Keratinocyte (primary cell): Measurements from ENCODE around the gene NUDT9. TPM values are rescaled to one million over a fixed set of nuclear protein-coding genes. Genes with fewer than 3 reads are reported as not detected.

Experiments used
- DNase-seq: peaks from one replicate; pipeline ENCODE4 v3.0.0-alpha.2; 2011; ENCODE audit warnings: low read depth, missing footprints, low spot score
- FAIRE-seq: peaks from 2 replicates; lab custom pipeline; 2011; peaks lifted over from hg19 to GRCh38; lab: Jason Lieb, UNC
- H2AFZ ChIP-seq: 2 replicates; pipeline ENCODE4 v1.6.0; 2012; ENCODE audit warnings: low read length, control low read depth, inconsistent platforms; ENCODE audit not compliant: control insufficient read depth
- H3K27ac ChIP-seq: 2 replicates; pipeline ENCODE4 v1.5.1; 2011; ENCODE audit warnings: low read length; ENCODE audit not compliant: control insufficient read depth, insufficient read depth
- H3K27me3 ChIP-seq: 3 replicates; pipeline ENCODE4 v1.6.0; 2011; ENCODE audit warnings: low read length; ENCODE audit not compliant: control insufficient read depth, insufficient read depth; ENCODE audit errors: extremely low read depth
- H3K36me3 ChIP-seq, 2 experiments: 2 replicates in 1 of 2; 3 replicates in 1 of 2; pipeline ENCODE4 v1.5.1; 2011; ENCODE audit warnings: low read length in 2 of 2, mild to moderate bottlenecking in 1 of 2; ENCODE audit not compliant: control insufficient read depth in 2 of 2, insufficient read depth in 2 of 2; ENCODE audit errors: extremely low read depth in 1 of 2
- H3K4me1 ChIP-seq: 3 replicates; pipeline ENCODE4 v1.5.1; 2011; ENCODE audit warnings: low read length; ENCODE audit not compliant: control insufficient read depth, insufficient read depth; ENCODE audit errors: extremely low read depth
- H3K4me2 ChIP-seq: 3 replicates; pipeline ENCODE4 v1.6.0; 2011; ENCODE audit warnings: low read depth, low read length; ENCODE audit not compliant: control insufficient read depth, insufficient read depth; ENCODE audit errors: extremely low read depth
- H3K4me3 ChIP-seq, 3 experiments: fragments of 200-600 bp in 1 of 3; sonication (generic) in 1 of 3; 2 replicates in 2 of 3; 3 replicates in 1 of 3; pipeline ENCODE4 v1.5.1; 2011 to 2016; ENCODE audit warnings: low read length in 3 of 3, mild to moderate bottlenecking in 3 of 3, control low read depth in 2 of 3, inconsistent platforms in 1 of 3, low read depth in 1 of 3, mixed read lengths in 1 of 3, mixed run types in 1 of 3, moderate library complexity in 1 of 3; ENCODE audit not compliant: control insufficient read depth in 2 of 3, insufficient read depth in 2 of 3; ENCODE audit errors: extremely low read depth in 1 of 3
- H3K79me2 ChIP-seq: 2 replicates; pipeline ENCODE4 v1.6.0; 2012; ENCODE audit warnings: low read length; ENCODE audit not compliant: control insufficient read depth, insufficient read depth
- H3K9ac ChIP-seq: 3 replicates; pipeline ENCODE4 v1.6.0; 2011; ENCODE audit warnings: low read length; ENCODE audit not compliant: control insufficient read depth, insufficient read depth; ENCODE audit errors: extremely low read depth
- H3K9me1 ChIP-seq: 3 replicates; pipeline ENCODE4 v1.6.0; 2011; ENCODE audit warnings: low read length; ENCODE audit not compliant: control insufficient read depth, insufficient read depth; ENCODE audit errors: extremely low read depth
- H3K9me3 ChIP-seq: 2 replicates; pipeline ENCODE4 v1.5.1; 2012; ENCODE audit warnings: low read depth, low read length; ENCODE audit not compliant: control insufficient read depth
- H4K20me1 ChIP-seq: 3 replicates; pipeline ENCODE4 v1.6.0; 2011; ENCODE audit warnings: low read length; ENCODE audit not compliant: control insufficient read depth, insufficient read depth; ENCODE audit errors: extremely low read depth
- EZH2 ChIP-seq: IDR thresholded peaks from one replicate; pipeline ENCODE4 v1.6.1; 2012; ENCODE audit warnings: inconsistent platforms, mild to moderate bottlenecking, low read length, moderate library complexity
- dilution Hi-C: fragments of 300-500 bp; cut with MboI; formaldehyde crosslinking; loops from one replicate; pipeline ENCODE4 v1.7.0; 2020; ENCODE audit warnings: low sequenced_read_pairs; ENCODE audit not compliant: extremely low pct_ligation_motif_present
- polyA plus RNA-seq, 5 experiments: library from polyadenylated mRNA; depleted of rRNA in 3 of 5; stranded (reverse) in 3 of 5; stranded (forward) in 1 of 5; unstranded in 1 of 5; fragments of >200 nt; gene quantifications; 1 replicate in 1 of 5; 2 replicates in 3 of 5; 3 replicates in 1 of 5; pipeline versions ENCODE4 v1.2.1 to v1.2.3, GENCODE V29; 2011 to 2012; ENCODE audit warnings: missing spikeins in 2 of 5, low read depth in 1 of 5, low replicate concordance in 1 of 5
- TF ChIP-seq, protein P1 (sequence below), 3 experiments: IDR thresholded peaks in 1 of 3; conservative IDR thresholded peaks in 1 of 3; optimal IDR thresholded peaks in 1 of 3; 2 replicates in 2 of 3; 3 replicates in 1 of 3; pipeline versions ENCODE3 to v1.5.1; 2011; ENCODE audit warnings: low read length in 3 of 3, mild to moderate bottlenecking in 3 of 3, moderate library complexity in 2 of 3, control low read depth in 1 of 3, inconsistent platforms in 1 of 3; ENCODE audit not compliant: insufficient read depth in 2 of 3; ENCODE audit errors: extremely low read depth in 1 of 3

The NUDT9 gene
- polyA plus RNA-seq, 1 donor (not counting 4 experiments of a cell fraction or from before 2014, with no cell fraction given): 28.5 TPM

DNA sequence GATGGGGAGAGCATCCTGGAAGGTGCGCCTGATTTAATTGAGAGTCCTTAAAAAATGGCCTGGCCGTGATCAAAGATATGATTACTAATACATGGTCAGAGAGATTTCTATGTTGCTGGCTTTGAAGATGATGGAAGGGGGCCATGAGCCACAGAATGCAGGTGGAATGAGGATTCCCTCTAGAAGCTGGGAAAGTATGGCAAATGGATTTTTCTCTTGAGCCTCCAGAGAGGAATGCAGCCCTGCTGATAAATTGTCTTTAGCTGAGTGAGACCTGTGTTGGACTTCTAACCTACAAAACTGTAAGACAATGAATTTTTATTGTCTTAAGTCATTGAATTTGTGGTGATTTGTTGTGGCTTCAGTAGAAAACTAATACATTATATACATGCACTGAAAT lies 7.7 kb downstream of the NUDT9 start:
- DNase-seq (no peak), FAIRE-seq (no peak)
- Histone ChIP-seq H3K27me3 (no peaks in the 10 kb centered on the region), H3K4me1 (peaks cover 2% of the 10 kb centered on the region), H2AFZ (no peak overlapping the region), H3K4me3 (no peak overlapping the region), H3K4me2 (no peak overlapping the region), H4K20me1 (peaks cover 2% of the 10 kb centered on the region), H3K27ac (no peak overlapping the region), H3K79me2 (peaks cover 60% of the 10 kb centered on the region), H3K9me3 (no peaks in the 10 kb centered on the region), H3K36me3 (peaks cover 0 to 2% of the 10 kb centered on the region in 2 experiments), H3K9ac (no peak overlapping the region), H3K9me1 (no peaks in the 10 kb centered on the region)
- dilution Hi-C loops: no loop called here
- TF ChIP-seq EZH2: no peak
- TF ChIP-seq, protein P1, sequence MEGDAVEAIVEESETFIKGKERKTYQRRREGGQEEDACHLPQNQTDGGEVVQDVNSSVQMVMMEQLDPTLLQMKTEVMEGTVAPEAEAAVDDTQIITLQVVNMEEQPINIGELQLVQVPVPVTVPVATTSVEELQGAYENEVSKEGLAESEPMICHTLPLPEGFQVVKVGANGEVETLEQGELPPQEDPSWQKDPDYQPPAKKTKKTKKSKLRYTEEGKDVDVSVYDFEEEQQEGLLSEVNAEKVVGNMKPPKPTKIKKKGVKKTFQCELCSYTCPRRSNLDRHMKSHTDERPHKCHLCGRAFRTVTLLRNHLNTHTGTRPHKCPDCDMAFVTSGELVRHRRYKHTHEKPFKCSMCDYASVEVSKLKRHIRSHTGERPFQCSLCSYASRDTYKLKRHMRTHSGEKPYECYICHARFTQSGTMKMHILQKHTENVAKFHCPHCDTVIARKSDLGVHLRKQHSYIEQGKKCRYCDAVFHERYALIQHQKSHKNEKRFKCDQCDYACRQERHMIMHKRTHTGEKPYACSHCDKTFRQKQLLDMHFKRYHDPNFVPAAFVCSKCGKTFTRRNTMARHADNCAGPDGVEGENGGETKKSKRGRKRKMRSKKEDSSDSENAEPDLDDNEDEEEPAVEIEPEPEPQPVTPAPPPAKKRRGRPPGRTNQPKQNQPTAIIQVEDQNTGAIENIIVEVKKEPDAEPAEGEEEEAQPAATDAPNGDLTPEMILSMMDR (optimal IDR thresholded peaks at IDR 0.05 in 1 of 3, IDR thresholded peaks at IDR 0.05 in 1 of 3, conservative IDR thresholded peaks at IDR 0.05 in 1 of 3; ENCODE audit: extremely low read depth in 1 of 3, insufficient read depth in 2 of 3, low read length in 3 of 3): no peak

- no peaks in the 10 kb centered on the region for H3K9me1 ChIP-seq
- no peak overlapping the region for H3K9ac ChIP-seq
- H3K27ac ChIP-seq: no peak overlapping the region
- no peaks in the 10 kb centered on the region for H3K9me3 ChIP-seq
- no peaks in the 10 kb centered on the region for H3K4me1 ChIP-seq
- H3K36me3 ChIP-seq: peaks cover 0 to 5% of the 10 kb centered on the region in 2 experiments
- H3K79me2 ChIP-seq: peaks cover 38% of the 10 kb centered on the region
- no peak overlapping the region for H3K4me2 ChIP-seq
- H2AFZ ChIP-seq: no peak overlapping the region
- H4K20me1 ChIP-seq: peaks cover 2% of the 10 kb centered on the region
- dilution Hi-C loops: no loop called here
- H3K4me3 ChIP-seq: no peak overlapping the region
- TF ChIP-seq EZH2: no peak
- TF ChIP-seq, protein P1 (optimal IDR thresholded peaks at IDR 0.05 in 1 of 3, IDR thresholded peaks at IDR 0.05 in 1 of 3, conservative IDR thresholded peaks at IDR 0.05 in 1 of 3; ENCODE audit: extremely low read depth in 1 of 3, insufficient read depth in 2 of 3, low read length in 3 of 3): no peak
- no peaks in the 10 kb centered on the region for H3K27me3 ChIP-seq
- FAIRE-seq (peak; percentile 36), DNase-seq (no peak)
Measured at GRCh38 chr4:87433342-87433741, 11.0 kb downstream of the NUDT9 start.
